ENCODE data around the gene NAGPA. TPM values are rescaled to one million over a fixed set of nuclear protein-coding genes. Genes with fewer than 3 reads are reported as not detected.

The NAGPA gene
- total RNA-seq, 1 experiment from 2014 or later, result 15.9 TPM

DNA sequence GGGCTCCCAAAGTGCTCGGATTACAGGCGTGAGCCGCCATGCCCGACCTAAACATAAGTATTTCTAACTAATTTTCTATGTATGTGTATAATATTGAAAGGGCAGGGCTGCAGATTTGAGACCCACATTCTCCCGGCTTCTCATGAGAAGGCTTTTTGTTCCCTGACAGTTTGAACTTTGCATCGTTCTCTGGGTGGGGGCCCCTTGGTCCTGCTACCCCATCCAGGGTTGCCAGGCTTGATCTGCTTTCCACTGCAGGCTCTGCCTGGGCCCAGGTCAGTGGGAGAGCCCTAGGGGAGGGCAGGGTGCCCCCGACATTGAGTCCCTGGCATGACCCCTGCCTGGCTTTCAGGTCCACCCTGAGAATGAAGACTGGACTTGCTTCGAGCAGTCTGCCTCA is 43.3 kb downstream of the NAGPA start:
- no peak for DNase-seq
- no peak overlapping the region for H3K4me3 ChIP-seq (ENCODE audit: low read depth, low read length)
- TF ChIP-seq, protein P1, sequence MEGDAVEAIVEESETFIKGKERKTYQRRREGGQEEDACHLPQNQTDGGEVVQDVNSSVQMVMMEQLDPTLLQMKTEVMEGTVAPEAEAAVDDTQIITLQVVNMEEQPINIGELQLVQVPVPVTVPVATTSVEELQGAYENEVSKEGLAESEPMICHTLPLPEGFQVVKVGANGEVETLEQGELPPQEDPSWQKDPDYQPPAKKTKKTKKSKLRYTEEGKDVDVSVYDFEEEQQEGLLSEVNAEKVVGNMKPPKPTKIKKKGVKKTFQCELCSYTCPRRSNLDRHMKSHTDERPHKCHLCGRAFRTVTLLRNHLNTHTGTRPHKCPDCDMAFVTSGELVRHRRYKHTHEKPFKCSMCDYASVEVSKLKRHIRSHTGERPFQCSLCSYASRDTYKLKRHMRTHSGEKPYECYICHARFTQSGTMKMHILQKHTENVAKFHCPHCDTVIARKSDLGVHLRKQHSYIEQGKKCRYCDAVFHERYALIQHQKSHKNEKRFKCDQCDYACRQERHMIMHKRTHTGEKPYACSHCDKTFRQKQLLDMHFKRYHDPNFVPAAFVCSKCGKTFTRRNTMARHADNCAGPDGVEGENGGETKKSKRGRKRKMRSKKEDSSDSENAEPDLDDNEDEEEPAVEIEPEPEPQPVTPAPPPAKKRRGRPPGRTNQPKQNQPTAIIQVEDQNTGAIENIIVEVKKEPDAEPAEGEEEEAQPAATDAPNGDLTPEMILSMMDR (IDR thresholded peaks at IDR 0.05; ENCODE audit: insufficient read depth in 1 of 2, low read depth in 1 of 2, low read length in 1 of 2, severe bottlenecking in 1 of 2, unreplicated experiment in 1 of 2), result no peak
- CTCF ChIA-PET, result no interaction called here
- Mint-ChIP-seq H3K4me3 (ENCODE audit: unreplicated experiment) (no peak overlapping the region), H3K4me1 (ENCODE audit: low read depth, unreplicated experiment) (no peaks in the 10 kb centered on the region), H3K9me3 (ENCODE audit: unreplicated experiment) (no peaks in the 10 kb centered on the region), H3K27ac (ENCODE audit: unreplicated experiment) (no peak overlapping the region), H3K36me3 (ENCODE audit: insufficient read depth, unreplicated experiment) (no peaks in the 10 kb centered on the region), H3K27me3 (ENCODE audit: insufficient read depth, unreplicated experiment) (peaks cover 8% of the 10 kb centered on the region)
- no peaks in the 10 kb centered on the region for H3K4me1 ChIP-seq
- BruUV-seq (replicated peaks), result no TSS peak
- H3K9me3 ChIP-seq, result no peaks in the 10 kb centered on the region
- H3K36me3 ChIP-seq (ENCODE audit: control insufficient read depth, insufficient read depth, low read length), result no peaks in the 10 kb centered on the region
- POLR2A ChIA-PET, result no interaction called here
- no peaks in the 10 kb centered on the region for H3K27me3 ChIP-seq (replicated peaks; ENCODE audit: control insufficient read depth, insufficient read depth, low read length)
- intact Hi-C loops (cut with micrococcal nuclease; ENCODE audit: unreplicated experiment), result no loop called here

DNA sequence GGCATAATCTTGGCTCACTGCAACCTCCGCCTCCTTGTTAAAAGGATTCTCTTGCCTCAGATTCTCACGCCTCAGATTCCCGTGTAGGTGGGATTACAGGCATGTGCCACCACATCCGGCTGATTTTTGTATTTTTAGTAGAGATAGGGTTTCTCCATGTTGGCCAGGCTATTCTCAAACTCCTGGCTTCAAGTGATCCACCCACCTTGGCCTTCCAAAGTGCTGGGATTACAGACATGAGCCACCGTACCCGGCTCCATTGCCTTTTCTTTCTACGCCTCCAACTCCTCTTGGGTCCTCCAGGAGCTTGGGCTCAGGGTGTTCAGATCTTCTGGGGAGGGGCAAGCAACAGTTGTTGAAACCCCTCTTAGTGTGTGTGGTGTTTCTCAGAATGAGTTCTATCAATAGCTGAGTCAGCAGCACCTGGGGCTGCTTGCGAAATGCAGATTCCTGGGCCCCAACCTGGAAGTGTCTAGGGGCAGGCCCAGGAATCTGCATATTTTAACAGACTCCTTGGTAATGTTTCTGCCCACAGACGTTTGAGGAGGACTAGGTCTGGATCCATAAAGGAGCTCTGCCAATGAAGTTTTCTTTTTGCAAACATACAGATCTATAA is 44.2 kb downstream of the NAGPA start:
- Mint-ChIP-seq H3K36me3 (ENCODE audit: insufficient read depth, unreplicated experiment) (no peaks in the 10 kb centered on the region), H3K27ac (ENCODE audit: unreplicated experiment) (no peak overlapping the region), H3K4me1 (ENCODE audit: low read depth, unreplicated experiment) (no peaks in the 10 kb centered on the region), H3K9me3 (ENCODE audit: unreplicated experiment) (no peaks in the 10 kb centered on the region), H3K27me3 (ENCODE audit: insufficient read depth, unreplicated experiment) (peaks cover 8% of the 10 kb centered on the region), H3K4me3 (ENCODE audit: unreplicated experiment) (no peak overlapping the region)
- Histone ChIP-seq H3K4me3 (ENCODE audit: low read depth, low read length) (no peak overlapping the region), H3K4me1 (no peaks in the 10 kb centered on the region), H3K27me3 (replicated peaks; ENCODE audit: control insufficient read depth, insufficient read depth, low read length) (no peaks in the 10 kb centered on the region), H3K36me3 (ENCODE audit: control insufficient read depth, insufficient read depth, low read length) (no peaks in the 10 kb centered on the region), H3K9me3 (no peaks in the 10 kb centered on the region)
- no TSS peak for BruUV-seq (replicated peaks)
- intact Hi-C loops (cut with micrococcal nuclease; ENCODE audit: unreplicated experiment), result no loop called here
- TF ChIP-seq, protein P1 (IDR thresholded peaks at IDR 0.05; ENCODE audit: insufficient read depth in 1 of 2, low read depth in 1 of 2, low read length in 1 of 2, severe bottlenecking in 1 of 2, unreplicated experiment in 1 of 2), result no peak
- ChIA-PET POLR2A (no interaction called here), CTCF (no interaction called here)
- no peak for DNase-seq

DNA sequence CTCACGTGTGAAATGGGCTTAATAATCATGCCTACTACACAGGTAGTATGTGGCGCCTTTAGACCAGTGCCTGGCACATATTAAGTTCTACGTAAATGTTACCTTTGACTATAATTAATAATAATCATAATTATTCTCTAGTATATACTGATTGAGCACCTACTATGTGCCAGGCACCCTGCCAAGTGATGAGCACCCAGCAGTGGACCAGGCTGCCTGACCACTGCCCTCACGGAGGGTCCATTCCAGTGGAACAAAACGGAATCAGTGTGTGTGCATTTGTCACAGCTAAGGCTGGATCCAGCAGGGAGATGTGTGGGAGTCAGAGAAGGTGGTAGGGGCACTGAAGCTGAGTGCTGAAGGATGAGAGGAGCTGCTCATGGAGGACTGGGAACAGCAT is 45.1 kb downstream of the NAGPA start:
- Mint-ChIP-seq H3K4me3 (ENCODE audit: unreplicated experiment) (peak overlapping the region; percentile 51), H3K36me3 (ENCODE audit: insufficient read depth, unreplicated experiment) (no peaks in the 10 kb centered on the region), H3K27ac (ENCODE audit: unreplicated experiment) (no peak overlapping the region), H3K27me3 (ENCODE audit: insufficient read depth, unreplicated experiment) (peaks cover 8% of the 10 kb centered on the region), H3K4me1 (ENCODE audit: low read depth, unreplicated experiment) (no peaks in the 10 kb centered on the region), H3K9me3 (ENCODE audit: unreplicated experiment) (no peaks in the 10 kb centered on the region)
- Histone ChIP-seq H3K4me1 (no peaks in the 10 kb centered on the region), H3K27me3 (replicated peaks; ENCODE audit: control insufficient read depth, insufficient read depth, low read length) (no peaks in the 10 kb centered on the region), H3K9me3 (no peaks in the 10 kb centered on the region), H3K36me3 (ENCODE audit: control insufficient read depth, insufficient read depth, low read length) (no peaks in the 10 kb centered on the region), H3K4me3 (ENCODE audit: low read depth, low read length) (no peak overlapping the region)
- intact Hi-C loops (cut with micrococcal nuclease; ENCODE audit: unreplicated experiment), result no loop called here
- DNase-seq, result no peak
- TF ChIP-seq, protein P1 (IDR thresholded peaks at IDR 0.05; ENCODE audit: insufficient read depth in 1 of 2, low read depth in 1 of 2, low read length in 1 of 2, severe bottlenecking in 1 of 2, unreplicated experiment in 1 of 2), result no peak
- ChIA-PET CTCF (no interaction called here), POLR2A (no interaction called here)
- BruUV-seq (replicated peaks), result no TSS peak

All from Caco-2 (cell line).